Dendritic cell treated with granulocyte-macrophage colony-stimulating factor and Interleukin-4, amounts not matched to agents 40 ng/mL and 50 ng/mL, for 4 days (primary cell): ENCODE results near the gene RASAL1.

Experiments used
- H3K27ac Mint-ChIP-seq: one replicate; pipeline ENCODE4 v1.8.0; 2022; ENCODE audit warnings: mild to moderate bottlenecking, mixed read lengths
- H3K27me3 Mint-ChIP-seq: one replicate; pipeline ENCODE4 v1.8.0; 2022; ENCODE audit warnings: mild to moderate bottlenecking, mixed read lengths
- H3K36me3 Mint-ChIP-seq: one replicate; pipeline ENCODE4 v1.8.0; 2022; ENCODE audit warnings: low read depth, mixed read lengths
- H3K4me1 Mint-ChIP-seq: one replicate; pipeline ENCODE4 v1.8.0; 2022; ENCODE audit warnings: low read depth, mixed read lengths
- H3K4me3 Mint-ChIP-seq: one replicate; pipeline ENCODE4 v1.8.0; 2022; ENCODE audit warnings: mild to moderate bottlenecking, moderate library complexity, mixed read lengths
- H3K9me3 Mint-ChIP-seq: one replicate; pipeline ENCODE4 v1.8.0; 2022; ENCODE audit warnings: mixed read lengths
- intact Hi-C: fragments of 100-400 bp; cut with micrococcal nuclease; formaldehyde crosslinking; loops from one replicate; pipeline ENCODE4 v1.15.0; 2022

RASAL1 gene

GRCh38 chr12:113140706-113141105 lies 5.1 kb upstream of the RASAL1 start:
- H3K9me3 Mint-ChIP-seq, result no peaks in the 10 kb centered on the region
- no peaks in the 10 kb centered on the region for H3K27me3 Mint-ChIP-seq
- intact Hi-C loops, result loop anchor here (5.0 kb wide), 1 partner anchor 233 kb away; the partner anchor contains the start of gene OAS1
- peaks cover 73% of the 10 kb centered on the region for H3K4me1 Mint-ChIP-seq
- no peak overlapping the region for H3K4me3 Mint-ChIP-seq
- no peaks in the 10 kb centered on the region for H3K36me3 Mint-ChIP-seq
- H3K27ac Mint-ChIP-seq, result peak overlapping the region; percentile 98

- H3K4me3 Mint-ChIP-seq, result no peak overlapping the region
- intact Hi-C loops, result no loop called here
- H3K9me3 Mint-ChIP-seq, result no peaks in the 10 kb centered on the region
- peaks cover 79% of the 10 kb centered on the region for H3K4me1 Mint-ChIP-seq
- peak overlapping the region; percentile 28 for H3K27ac Mint-ChIP-seq
- H3K36me3 Mint-ChIP-seq, result no peaks in the 10 kb centered on the region
- H3K27me3 Mint-ChIP-seq, result peaks cover 9% of the 10 kb centered on the region
These were observed 3.3 kb upstream of the RASAL1 start for GRCh38 chr12:113138826-113139225.

DNA sequence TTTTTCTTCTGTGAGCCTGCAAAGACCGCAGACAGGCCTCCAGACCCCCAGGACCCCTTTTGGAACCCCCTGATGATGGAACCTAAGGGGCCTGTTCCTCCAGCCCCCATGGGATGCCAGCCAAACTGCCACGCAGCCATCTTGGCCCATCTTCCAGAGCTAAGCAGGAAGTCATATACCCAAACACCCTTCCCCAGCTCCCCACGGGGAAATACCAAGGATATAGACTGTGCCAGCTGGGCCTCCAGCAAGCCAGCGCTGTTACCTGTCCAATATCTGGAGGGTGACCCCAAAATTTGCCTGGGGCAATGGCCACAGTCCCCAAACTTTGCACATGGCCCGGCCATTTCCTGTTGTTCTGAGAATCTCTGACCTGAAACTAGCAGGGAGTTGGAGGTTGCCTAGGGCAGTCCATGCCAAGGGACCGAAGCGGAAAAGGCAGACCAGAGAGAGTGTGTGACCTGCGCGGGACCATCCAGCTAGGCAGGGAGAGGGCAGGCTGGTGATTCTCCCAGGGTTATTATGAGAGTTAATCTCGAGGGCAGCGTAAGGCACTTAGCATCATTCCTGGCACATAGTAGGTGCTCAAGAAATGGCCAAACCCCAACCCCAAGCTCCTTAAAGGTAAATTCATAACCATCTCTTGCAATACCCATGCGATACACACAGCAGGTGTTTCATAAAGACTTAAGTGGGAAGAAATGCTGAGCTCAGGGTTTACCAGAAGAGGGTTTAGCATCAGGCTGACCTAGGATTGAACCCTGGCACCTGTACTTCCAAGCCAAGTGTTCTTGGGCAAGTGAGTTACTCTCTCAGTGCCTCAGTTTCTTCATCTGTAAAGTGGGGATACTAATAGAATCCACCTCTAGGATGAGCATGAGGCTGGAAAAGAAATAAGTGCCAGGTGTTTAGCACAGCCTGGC lies 2.6 kb upstream of the RASAL1 start:
- peaks cover 9% of the 10 kb centered on the region for H3K27me3 Mint-ChIP-seq
- H3K27ac Mint-ChIP-seq, result no peak overlapping the region
- no peaks in the 10 kb centered on the region for H3K36me3 Mint-ChIP-seq
- intact Hi-C loops, result no loop called here
- H3K4me1 Mint-ChIP-seq, result peaks cover 83% of the 10 kb centered on the region
- H3K4me3 Mint-ChIP-seq, result no peak overlapping the region
- H3K9me3 Mint-ChIP-seq, result no peaks in the 10 kb centered on the region

GRCh38 chr12:113136990-113137511 lies 1.5 kb upstream of the RASAL1 start:
- intact Hi-C loops, result no loop called here
- peak overlapping the region; percentile 44 for H3K4me3 Mint-ChIP-seq
- H3K4me1 Mint-ChIP-seq, result peaks cover 81% of the 10 kb centered on the region
- H3K27ac Mint-ChIP-seq, result peak overlapping the region; percentile 81
- peaks cover 6% of the 10 kb centered on the region for H3K36me3 Mint-ChIP-seq
- peaks cover 9% of the 10 kb centered on the region for H3K27me3 Mint-ChIP-seq
- H3K9me3 Mint-ChIP-seq, result no peaks in the 10 kb centered on the region

GRCh38 chr12:113136128-113136989 lies 798 bp upstream of the RASAL1 start:
- Mint-ChIP-seq H3K4me3 (peak overlapping the region; percentile 87), H3K4me1 (peaks cover 80% of the 10 kb centered on the region), H3K27ac (peak overlapping the region; percentile 81), H3K27me3 (peaks cover 12% of the 10 kb centered on the region), H3K36me3 (peaks cover 6% of the 10 kb centered on the region), H3K9me3 (no peaks in the 10 kb centered on the region)
- intact Hi-C loops, result no loop called here

- peaks cover 22% of the 10 kb centered on the region for H3K27me3 Mint-ChIP-seq
- peak overlapping the region; percentile 81 for H3K27ac Mint-ChIP-seq
- no peaks in the 10 kb centered on the region for H3K9me3 Mint-ChIP-seq
- peaks cover 18% of the 10 kb centered on the region for H3K36me3 Mint-ChIP-seq
- peaks cover 84% of the 10 kb centered on the region for H3K4me1 Mint-ChIP-seq
- intact Hi-C loops, result no loop called here
- H3K4me3 Mint-ChIP-seq, result peak overlapping the region; percentile 87
These were observed 1.0 kb downstream of the RASAL1 start for GRCh38 chr12:113134521-113134951.

DNA sequence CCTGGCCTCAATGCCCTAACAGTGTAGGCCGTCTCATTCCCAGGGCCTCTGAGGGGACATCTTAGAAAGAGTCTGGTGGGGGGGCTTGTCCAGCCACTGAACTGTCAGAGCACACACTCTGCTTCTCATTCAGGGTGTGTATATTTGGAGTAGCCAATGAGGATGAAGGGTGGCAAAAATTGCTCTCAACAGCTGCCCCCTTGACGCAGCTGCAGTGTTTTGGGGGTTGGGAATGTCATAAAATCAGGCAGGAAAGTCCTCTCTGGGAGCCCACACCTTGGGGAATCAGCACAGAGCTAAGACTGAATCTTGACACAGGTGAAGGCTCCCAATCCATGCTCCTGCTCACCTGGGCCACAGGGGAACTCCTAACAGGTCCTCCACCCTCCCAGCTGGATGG lies 1.5 kb downstream of the RASAL1 start:
- intact Hi-C loops, result no loop called here
- no peaks in the 10 kb centered on the region for H3K9me3 Mint-ChIP-seq
- H3K27ac Mint-ChIP-seq, result no peak overlapping the region
- H3K27me3 Mint-ChIP-seq, result peaks cover 23% of the 10 kb centered on the region
- peaks cover 84% of the 10 kb centered on the region for H3K4me1 Mint-ChIP-seq
- peaks cover 18% of the 10 kb centered on the region for H3K36me3 Mint-ChIP-seq
- no peak overlapping the region for H3K4me3 Mint-ChIP-seq

GRCh38 chr12:113133666-113134065 lies 1.9 kb downstream of the RASAL1 start:
- peaks cover 25% of the 10 kb centered on the region for H3K27me3 Mint-ChIP-seq
- H3K9me3 Mint-ChIP-seq, result no peaks in the 10 kb centered on the region
- peaks cover 85% of the 10 kb centered on the region for H3K4me1 Mint-ChIP-seq
- H3K27ac Mint-ChIP-seq, result no peak overlapping the region
- intact Hi-C loops, result no loop called here
- H3K36me3 Mint-ChIP-seq, result peaks cover 18% of the 10 kb centered on the region
- no peak overlapping the region for H3K4me3 Mint-ChIP-seq

- H3K4me1 Mint-ChIP-seq, result peaks cover 88% of the 10 kb centered on the region
- peaks cover 24% of the 10 kb centered on the region for H3K36me3 Mint-ChIP-seq
- peak overlapping the region; percentile 9 for H3K27ac Mint-ChIP-seq
- H3K4me3 Mint-ChIP-seq, result no peak overlapping the region
- H3K9me3 Mint-ChIP-seq, result no peaks in the 10 kb centered on the region
- peaks cover 30% of the 10 kb centered on the region for H3K27me3 Mint-ChIP-seq
- intact Hi-C loops, result no loop called here
These were observed 2.5 kb downstream of the RASAL1 start for GRCh38 chr12:113133036-113133435.

DNA sequence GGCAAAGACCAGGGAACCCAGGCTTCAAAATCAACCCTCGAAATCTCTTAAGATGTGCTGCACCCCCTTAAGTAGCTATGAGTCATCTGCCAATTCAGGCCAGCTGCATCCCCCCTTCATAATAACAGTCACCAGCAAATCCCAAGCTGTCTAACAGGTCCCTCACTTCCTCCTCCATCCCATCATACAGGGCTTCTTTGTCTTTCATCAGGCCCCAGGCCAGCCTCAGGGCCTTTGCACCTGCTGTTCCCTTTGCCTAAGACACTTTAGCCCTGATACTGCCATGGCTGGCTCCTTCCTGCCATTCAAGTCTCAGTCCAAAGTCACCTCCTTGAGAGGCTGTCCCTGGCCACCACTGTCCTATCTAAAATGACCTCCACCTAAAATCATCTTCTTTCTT lies 4.0 kb downstream of the RASAL1 start:
- Mint-ChIP-seq H3K4me3 (no peak overlapping the region), H3K27me3 (peaks cover 37% of the 10 kb centered on the region), H3K36me3 (peaks cover 34% of the 10 kb centered on the region), H3K27ac (peak overlapping the region; percentile 47), H3K4me1 (peaks cover 77% of the 10 kb centered on the region), H3K9me3 (no peaks in the 10 kb centered on the region)
- intact Hi-C loops, result no loop called here

DNA sequence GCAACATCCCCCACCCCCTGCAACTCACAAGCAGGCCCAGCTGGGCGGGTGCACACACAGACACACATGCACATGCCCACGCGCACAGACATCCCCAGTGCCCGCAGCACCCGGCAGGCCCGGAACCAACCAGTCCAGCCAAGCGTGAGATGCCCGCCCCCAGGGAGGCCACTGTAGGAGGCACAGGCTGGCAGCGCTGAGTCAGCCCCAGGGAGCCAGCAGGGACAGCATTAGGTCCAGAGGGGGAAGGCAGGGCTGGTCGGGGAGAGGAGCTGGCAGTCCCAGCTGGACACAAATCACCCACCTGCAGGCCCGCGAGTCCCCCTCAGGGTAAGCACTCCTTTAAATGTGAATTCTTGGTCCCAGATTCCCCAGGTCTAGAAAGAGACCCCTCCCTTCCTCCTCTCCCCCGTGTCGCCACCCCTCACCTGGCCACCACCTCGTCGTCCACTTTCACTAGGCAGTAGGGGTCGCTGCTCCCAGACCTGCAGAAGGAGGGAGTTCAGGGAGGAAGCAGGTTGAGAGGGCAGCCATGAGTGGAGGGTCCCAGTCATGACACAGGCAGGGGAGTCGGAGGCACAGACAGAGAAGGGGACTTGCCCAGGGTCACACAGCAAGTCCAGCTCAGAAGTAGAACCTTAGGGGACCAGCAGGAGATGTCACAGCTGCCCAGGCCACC lies 5.0 kb downstream of the RASAL1 start:
- no peak overlapping the region for H3K4me3 Mint-ChIP-seq
- peaks cover 37% of the 10 kb centered on the region for H3K27me3 Mint-ChIP-seq
- H3K27ac Mint-ChIP-seq, result no peak overlapping the region
- no peaks in the 10 kb centered on the region for H3K9me3 Mint-ChIP-seq
- peaks cover 68% of the 10 kb centered on the region for H3K4me1 Mint-ChIP-seq
- peaks cover 39% of the 10 kb centered on the region for H3K36me3 Mint-ChIP-seq
- intact Hi-C loops, result no loop called here

DNA sequence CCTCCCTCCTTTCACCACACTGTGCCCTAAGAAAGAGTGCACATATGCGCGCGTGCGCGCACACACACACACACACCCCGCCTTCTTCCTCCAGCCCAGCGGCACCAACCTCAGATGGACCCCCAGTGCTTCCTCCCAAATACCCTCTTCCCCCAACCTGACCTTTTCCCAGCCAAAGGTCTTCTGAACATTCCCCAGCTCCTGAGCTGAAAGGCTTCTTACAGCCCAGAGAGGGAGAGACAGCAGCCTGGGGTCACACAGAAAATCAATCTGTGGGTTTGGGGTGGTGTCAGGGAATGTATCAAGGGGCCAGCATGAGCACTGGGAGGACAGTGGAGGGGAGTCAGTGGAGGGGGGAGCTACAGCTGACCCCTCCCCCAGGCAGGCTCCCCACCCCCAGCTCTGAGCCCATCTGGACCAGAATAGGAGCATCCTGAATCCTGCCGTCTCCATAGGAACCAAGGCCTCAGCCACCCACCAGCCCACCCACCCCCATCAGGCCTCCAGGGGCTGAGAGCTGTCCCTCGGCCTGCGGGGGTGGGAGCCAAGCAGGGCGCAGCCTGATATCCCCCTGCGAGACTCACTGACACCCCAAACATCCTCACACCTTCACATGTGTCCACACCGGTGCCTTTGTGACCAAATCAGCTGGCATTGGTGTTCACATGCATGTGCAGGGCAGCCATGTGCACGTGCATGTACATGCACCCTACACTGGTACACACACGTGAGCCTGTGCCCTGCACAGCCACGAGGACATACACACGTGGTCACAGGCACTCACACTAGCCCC lies 5.7 kb downstream of the RASAL1 start:
- H3K27ac Mint-ChIP-seq, result no peak overlapping the region
- H3K27me3 Mint-ChIP-seq, result peaks cover 31% of the 10 kb centered on the region
- H3K9me3 Mint-ChIP-seq, result no peaks in the 10 kb centered on the region
- H3K36me3 Mint-ChIP-seq, result peaks cover 39% of the 10 kb centered on the region
- intact Hi-C loops, result no loop called here
- H3K4me1 Mint-ChIP-seq, result peaks cover 60% of the 10 kb centered on the region
- H3K4me3 Mint-ChIP-seq, result no peak overlapping the region
